ENCODE measurements around the gene KDF1.

- TF ChIP-seq, protein P1, sequence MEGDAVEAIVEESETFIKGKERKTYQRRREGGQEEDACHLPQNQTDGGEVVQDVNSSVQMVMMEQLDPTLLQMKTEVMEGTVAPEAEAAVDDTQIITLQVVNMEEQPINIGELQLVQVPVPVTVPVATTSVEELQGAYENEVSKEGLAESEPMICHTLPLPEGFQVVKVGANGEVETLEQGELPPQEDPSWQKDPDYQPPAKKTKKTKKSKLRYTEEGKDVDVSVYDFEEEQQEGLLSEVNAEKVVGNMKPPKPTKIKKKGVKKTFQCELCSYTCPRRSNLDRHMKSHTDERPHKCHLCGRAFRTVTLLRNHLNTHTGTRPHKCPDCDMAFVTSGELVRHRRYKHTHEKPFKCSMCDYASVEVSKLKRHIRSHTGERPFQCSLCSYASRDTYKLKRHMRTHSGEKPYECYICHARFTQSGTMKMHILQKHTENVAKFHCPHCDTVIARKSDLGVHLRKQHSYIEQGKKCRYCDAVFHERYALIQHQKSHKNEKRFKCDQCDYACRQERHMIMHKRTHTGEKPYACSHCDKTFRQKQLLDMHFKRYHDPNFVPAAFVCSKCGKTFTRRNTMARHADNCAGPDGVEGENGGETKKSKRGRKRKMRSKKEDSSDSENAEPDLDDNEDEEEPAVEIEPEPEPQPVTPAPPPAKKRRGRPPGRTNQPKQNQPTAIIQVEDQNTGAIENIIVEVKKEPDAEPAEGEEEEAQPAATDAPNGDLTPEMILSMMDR (IDR thresholded peaks at IDR 0.05): no peak
- no peak for TF ChIP-seq POLR2A (IDR thresholded peaks at IDR 0.05)
These were observed 998 bp downstream of the KDF1 start for GRCh38 chr1:26959270-26959669.
